Neural cell (in vitro differentiated cells): Measurements from ENCODE around the gene MAT1A.

ENCODE experiments used
- CTCF ChIP-seq: fragments of 450-650 bp; IDR thresholded peaks from 2 replicates; pipeline ENCODE4 v1.5.1; 2014; ENCODE audit warnings: antibody characterized with exemption, mild to moderate bottlenecking, moderate library complexity; ENCODE audit not compliant: poor library complexity, severe bottlenecking
- EZH2 ChIP-seq: fragments of 200-600, 300-800 bp; shearing (Covaris generic), sonication (generic); IDR thresholded peaks from 2 replicates; pipeline ENCODE4 v1.6.1; 2014; ENCODE audit warnings: antibody characterized with exemption, low read length, borderline replicate concordance, mild to moderate bottlenecking; ENCODE audit not compliant: insufficient read depth, poor library complexity, severe bottlenecking
- MXI1 ChIP-seq: fragments of 450-650 bp; conservative IDR thresholded peaks from 2 replicates; pipeline ENCODE4 v1.6.1; 2014; ENCODE audit warnings: antibody characterized with exemption, mild to moderate bottlenecking; ENCODE audit not compliant: poor library complexity, severe bottlenecking
- POLR2AphosphoS5 ChIP-seq: IDR thresholded peaks from 2 replicates; pipeline ENCODE4 v1.6.1; 2012
- SMC3 ChIP-seq: fragments of 450-650 bp; conservative IDR thresholded peaks from 2 replicates; pipeline ENCODE4 v1.6.1; 2014; ENCODE audit warnings: antibody characterized with exemption, mild to moderate bottlenecking, moderate library complexity; ENCODE audit not compliant: poor library complexity
- TAF1 ChIP-seq: IDR thresholded peaks from 2 replicates; pipeline ENCODE4 v1.6.1; 2012; ENCODE audit warnings: low read depth
- TF ChIP-seq, protein P1 (sequence below): IDR thresholded peaks from 2 replicates; pipeline ENCODE4 v1.6.1; 2012; ENCODE audit warnings: borderline replicate concordance

- TF ChIP-seq MXI1, result no peak
- TF ChIP-seq, protein P1, sequence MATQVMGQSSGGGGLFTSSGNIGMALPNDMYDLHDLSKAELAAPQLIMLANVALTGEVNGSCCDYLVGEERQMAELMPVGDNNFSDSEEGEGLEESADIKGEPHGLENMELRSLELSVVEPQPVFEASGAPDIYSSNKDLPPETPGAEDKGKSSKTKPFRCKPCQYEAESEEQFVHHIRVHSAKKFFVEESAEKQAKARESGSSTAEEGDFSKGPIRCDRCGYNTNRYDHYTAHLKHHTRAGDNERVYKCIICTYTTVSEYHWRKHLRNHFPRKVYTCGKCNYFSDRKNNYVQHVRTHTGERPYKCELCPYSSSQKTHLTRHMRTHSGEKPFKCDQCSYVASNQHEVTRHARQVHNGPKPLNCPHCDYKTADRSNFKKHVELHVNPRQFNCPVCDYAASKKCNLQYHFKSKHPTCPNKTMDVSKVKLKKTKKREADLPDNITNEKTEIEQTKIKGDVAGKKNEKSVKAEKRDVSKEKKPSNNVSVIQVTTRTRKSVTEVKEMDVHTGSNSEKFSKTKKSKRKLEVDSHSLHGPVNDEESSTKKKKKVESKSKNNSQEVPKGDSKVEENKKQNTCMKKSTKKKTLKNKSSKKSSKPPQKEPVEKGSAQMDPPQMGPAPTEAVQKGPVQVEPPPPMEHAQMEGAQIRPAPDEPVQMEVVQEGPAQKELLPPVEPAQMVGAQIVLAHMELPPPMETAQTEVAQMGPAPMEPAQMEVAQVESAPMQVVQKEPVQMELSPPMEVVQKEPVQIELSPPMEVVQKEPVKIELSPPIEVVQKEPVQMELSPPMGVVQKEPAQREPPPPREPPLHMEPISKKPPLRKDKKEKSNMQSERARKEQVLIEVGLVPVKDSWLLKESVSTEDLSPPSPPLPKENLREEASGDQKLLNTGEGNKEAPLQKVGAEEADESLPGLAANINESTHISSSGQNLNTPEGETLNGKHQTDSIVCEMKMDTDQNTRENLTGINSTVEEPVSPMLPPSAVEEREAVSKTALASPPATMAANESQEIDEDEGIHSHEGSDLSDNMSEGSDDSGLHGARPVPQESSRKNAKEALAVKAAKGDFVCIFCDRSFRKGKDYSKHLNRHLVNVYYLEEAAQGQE, result no peak
- TF ChIP-seq EZH2, result no peak
- TF ChIP-seq CTCF, result no peak
- TF ChIP-seq TAF1, result no peak
- TF ChIP-seq POLR2AphosphoS5, result no peak
- no peak for TF ChIP-seq SMC3
Measured at GRCh38 chr10:80290474-80291220, 1.2 kb upstream of the MAT1A start.
